GM21528 (cell line): Measurements from ENCODE around the gene DSCAM.

Experiments used
- ATAC-seq: cut with Tn5 transposase; IDR thresholded peaks from one replicate; pipeline ENCODE4 v1.9.1; 2021; ENCODE audit warnings: mild to moderate bottlenecking, moderate library complexity; ENCODE audit not compliant: unreplicated experiment, low FRiP score

DSCAM gene

GRCh38 chr21:40563900-40564299 is 283.1 kb downstream of the DSCAM start:
- ATAC-seq: no peak

- no peak for ATAC-seq
Measured at GRCh38 chr21:40562242-40563002, 284.5 kb downstream of the DSCAM start.

GRCh38 chr21:40556442-40556968 is 290.5 kb downstream of the DSCAM start:
- no peak for ATAC-seq

GRCh38 chr21:40555021-40555528 is 291.9 kb downstream of the DSCAM start:
- ATAC-seq: no peak

- no peak for ATAC-seq
Measured at GRCh38 chr21:40553781-40554180, 293.2 kb downstream of the DSCAM start.

GRCh38 chr21:40547906-40548513 is 298.9 kb downstream of the DSCAM start:
- ATAC-seq: no peak

GRCh38 chr21:40546647-40547046 is 300.3 kb downstream of the DSCAM start:
- no peak for ATAC-seq

- ATAC-seq: no peak
Measured at GRCh38 chr21:40540216-40540615, 306.7 kb downstream of the DSCAM start.

- no peak for ATAC-seq
Measured at GRCh38 chr21:40534886-40535285, 312.1 kb downstream of the DSCAM start.

- ATAC-seq: no peak
Measured at GRCh38 chr21:40531431-40532110, 315.4 kb downstream of the DSCAM start.

- ATAC-seq: no peak
Measured at GRCh38 chr21:40531016-40531415, 315.9 kb downstream of the DSCAM start.

GRCh38 chr21:40517646-40518045 is 329.3 kb downstream of the DSCAM start:
- no peak for ATAC-seq

- ATAC-seq: no peak
Measured at GRCh38 chr21:40516335-40516734, 330.6 kb downstream of the DSCAM start.

- ATAC-seq: no peak
Measured at GRCh38 chr21:40512590-40512989, 334.4 kb downstream of the DSCAM start.

GRCh38 chr21:40507978-40508377 is 339.0 kb downstream of the DSCAM start:
- ATAC-seq: no peak

GRCh38 chr21:40505681-40506080 is 341.3 kb downstream of the DSCAM start:
- ATAC-seq: no peak

GRCh38 chr21:40505244-40505643 is 341.7 kb downstream of the DSCAM start:
- ATAC-seq: no peak

GRCh38 chr21:40504825-40505224 is 342.1 kb downstream of the DSCAM start:
- ATAC-seq: no peak

GRCh38 chr21:40496116-40496515 is 350.8 kb downstream of the DSCAM start:
- ATAC-seq: no peak

- ATAC-seq: no peak
Measured at GRCh38 chr21:40490408-40490807, 356.6 kb downstream of the DSCAM start.

- no peak for ATAC-seq
Measured at GRCh38 chr21:40489001-40489400, 358.0 kb downstream of the DSCAM start.
